Effector memory CD8-positive, alpha-beta T cell (primary cell): ENCODE measurements around the gene CCL17.
A peak's percentile ranks its signal among the peaks of the same experiment; 100 is the strongest.

ENCODE experiments used
- ATAC-seq: fragments of 150-1000 bp; cut with Tn5 transposase; replicated peaks from 2 replicates; pipeline ENCODE4 v1.10.0; 2021; ENCODE audit warnings: mild to moderate bottlenecking, moderate library complexity
- DNase-seq, 3 experiments: peaks; one replicate each; pipeline ENCODE4 v3.0.0; 2021
- H3K27ac Mint-ChIP-seq, 2 donors: one replicate each; pipeline ENCODE4 v1.8.0; 2022; ENCODE audit warnings: mild to moderate bottlenecking in 2 of 2, mixed read lengths in 2 of 2, moderate library complexity in 2 of 2
- H3K27me3 Mint-ChIP-seq, 2 donors: one replicate each; pipeline ENCODE4 v1.8.0; 2022; ENCODE audit warnings: mixed read lengths in 2 of 2
- H3K36me3 Mint-ChIP-seq: one replicate; pipeline ENCODE4 v1.8.0; 2022; ENCODE audit warnings: mild to moderate bottlenecking, moderate library complexity, mixed read lengths; ENCODE audit not compliant: insufficient read depth
- H3K4me1 Mint-ChIP-seq, 2 donors: one replicate each; pipeline ENCODE4 v1.8.0; 2022; ENCODE audit warnings: low read depth in 2 of 2, mixed read lengths in 2 of 2
- H3K4me3 Mint-ChIP-seq, 2 donors: one replicate each; pipeline ENCODE4 v1.8.0; 2022; ENCODE audit warnings: mild to moderate bottlenecking in 2 of 2, mixed read lengths in 2 of 2, moderate library complexity in 2 of 2
- H3K9me3 Mint-ChIP-seq, 2 donors: one replicate each; pipeline ENCODE4 v1.8.0; 2022; ENCODE audit warnings: mixed read lengths in 2 of 2

The CCL17 gene

GRCh38 chr16:57383276-57384247 lies 21.0 kb upstream of the CCL17 start:
- Mint-ChIP-seq H3K4me1 (peaks cover 0 to 5% of the 10 kb centered on the region in 2 donors), H3K4me3 (no peak overlapping the region), H3K27ac (peak overlapping the region in 1 of 2 donors; percentile 19), H3K27me3 (peaks cover 0 to 7% of the 10 kb centered on the region in 2 donors), H3K9me3 (no peaks in the 10 kb centered on the region), H3K36me3 (no peaks in the 10 kb centered on the region)
- ATAC-seq (no peak), DNase-seq (no peak)

- DNase-seq (no peak), ATAC-seq (no peak)
- no peak overlapping the region for H3K27ac Mint-ChIP-seq
- no peaks in the 10 kb centered on the region for H3K9me3 Mint-ChIP-seq
- H3K4me1 Mint-ChIP-seq = peaks cover 0 to 7% of the 10 kb centered on the region in 2 donors
- peaks cover 7 to 9% of the 10 kb centered on the region in 2 donors for H3K27me3 Mint-ChIP-seq
- no peaks in the 10 kb centered on the region for H3K36me3 Mint-ChIP-seq
- no peak overlapping the region for H3K4me3 Mint-ChIP-seq
Measured at GRCh38 chr16:57384248-57385070, 20.1 kb upstream of the CCL17 start.

GRCh38 chr16:57385083-57385482 lies 19.5 kb upstream of the CCL17 start:
- ATAC-seq (no peak), DNase-seq (no peak)
- Mint-ChIP-seq H3K27me3 (peaks cover 7 to 10% of the 10 kb centered on the region in 2 donors), H3K27ac (no peak overlapping the region), H3K9me3 (no peaks in the 10 kb centered on the region), H3K4me1 (peaks cover 0 to 7% of the 10 kb centered on the region in 2 donors), H3K4me3 (no peak overlapping the region), H3K36me3 (no peaks in the 10 kb centered on the region)

GRCh38 chr16:57386381-57386951 lies 18.1 kb upstream of the CCL17 start:
- peaks cover 0 to 7% of the 10 kb centered on the region in 2 donors for H3K4me1 Mint-ChIP-seq
- H3K9me3 Mint-ChIP-seq = no peaks in the 10 kb centered on the region
- ATAC-seq (no peak), DNase-seq (no peak)
- no peaks in the 10 kb centered on the region for H3K36me3 Mint-ChIP-seq
- H3K27me3 Mint-ChIP-seq = peaks cover 7 to 15% of the 10 kb centered on the region in 2 donors
- H3K27ac Mint-ChIP-seq = no peak overlapping the region
- H3K4me3 Mint-ChIP-seq = no peak overlapping the region

- Mint-ChIP-seq H3K36me3 (no peaks in the 10 kb centered on the region), H3K4me3 (no peak overlapping the region), H3K9me3 (no peaks in the 10 kb centered on the region), H3K27ac (no peak overlapping the region), H3K27me3 (peaks cover 7 to 25% of the 10 kb centered on the region in 2 donors), H3K4me1 (peaks cover 0 to 5% of the 10 kb centered on the region in 2 donors)
- ATAC-seq = no peak
- no peak for DNase-seq
Measured at GRCh38 chr16:57387598-57388354, 16.8 kb upstream of the CCL17 start.

- Mint-ChIP-seq H3K4me1 (peaks cover 0 to 4% of the 10 kb centered on the region in 2 donors), H3K36me3 (no peaks in the 10 kb centered on the region), H3K4me3 (no peak overlapping the region), H3K27me3 (peaks cover 7 to 32% of the 10 kb centered on the region in 2 donors), H3K27ac (no peak overlapping the region), H3K9me3 (no peaks in the 10 kb centered on the region)
- DNase-seq = no peak
- ATAC-seq = no peak
Measured at GRCh38 chr16:57388359-57389086, 16.0 kb upstream of the CCL17 start.

GRCh38 chr16:57389087-57389468 lies 15.5 kb upstream of the CCL17 start:
- ATAC-seq (no peak), DNase-seq (no peak)
- Mint-ChIP-seq H3K27ac (no peak overlapping the region), H3K9me3 (no peaks in the 10 kb centered on the region), H3K4me3 (no peak overlapping the region), H3K36me3 (no peaks in the 10 kb centered on the region), H3K27me3 (peaks cover 12 to 32% of the 10 kb centered on the region in 2 donors), H3K4me1 (peaks cover 0 to 4% of the 10 kb centered on the region in 2 donors)

- DNase-seq = no peak
- no peak for ATAC-seq
- H3K9me3 Mint-ChIP-seq = no peaks in the 10 kb centered on the region
- H3K4me1 Mint-ChIP-seq = peaks cover 0 to 4% of the 10 kb centered on the region in 2 donors
- H3K27ac Mint-ChIP-seq = no peak overlapping the region
- H3K36me3 Mint-ChIP-seq = no peaks in the 10 kb centered on the region
- peaks cover 12 to 35% of the 10 kb centered on the region in 2 donors for H3K27me3 Mint-ChIP-seq
- H3K4me3 Mint-ChIP-seq = no peak overlapping the region
Measured at GRCh38 chr16:57390636-57391295, 13.8 kb upstream of the CCL17 start.

- Mint-ChIP-seq H3K4me1 (peaks cover 0 to 4% of the 10 kb centered on the region in 2 donors), H3K27me3 (peaks cover 16 to 40% of the 10 kb centered on the region in 2 donors), H3K9me3 (no peaks in the 10 kb centered on the region), H3K27ac (no peak overlapping the region), H3K36me3 (no peaks in the 10 kb centered on the region), H3K4me3 (no peak overlapping the region)
- DNase-seq = no peak
- ATAC-seq = no peak
Measured at GRCh38 chr16:57391300-57391699, 13.3 kb upstream of the CCL17 start.

GRCh38 chr16:57391708-57392107 lies 12.9 kb upstream of the CCL17 start:
- Mint-ChIP-seq H3K27ac (no peak overlapping the region), H3K4me1 (peaks cover 0 to 2% of the 10 kb centered on the region in 2 donors), H3K27me3 (peaks cover 20 to 44% of the 10 kb centered on the region in 2 donors), H3K4me3 (no peak overlapping the region), H3K9me3 (no peaks in the 10 kb centered on the region), H3K36me3 (no peaks in the 10 kb centered on the region)
- ATAC-seq (no peak), DNase-seq (no peak)

- DNase-seq = no peak
- no peak for ATAC-seq
- H3K27ac Mint-ChIP-seq = no peak overlapping the region
- H3K4me3 Mint-ChIP-seq = no peak overlapping the region
- peaks cover 0 to 2% of the 10 kb centered on the region in 2 donors for H3K4me1 Mint-ChIP-seq
- peaks cover 14 to 48% of the 10 kb centered on the region in 2 donors for H3K27me3 Mint-ChIP-seq
- H3K9me3 Mint-ChIP-seq = no peaks in the 10 kb centered on the region
- H3K36me3 Mint-ChIP-seq = no peaks in the 10 kb centered on the region
Measured at GRCh38 chr16:57392694-57393093, 11.9 kb upstream of the CCL17 start.

- H3K9me3 Mint-ChIP-seq = no peaks in the 10 kb centered on the region
- no peak overlapping the region for H3K27ac Mint-ChIP-seq
- DNase-seq (no peak), ATAC-seq (no peak)
- H3K4me1 Mint-ChIP-seq = no peaks in the 10 kb centered on the region
- H3K36me3 Mint-ChIP-seq = no peaks in the 10 kb centered on the region
- H3K4me3 Mint-ChIP-seq = no peak overlapping the region
- peaks cover 14 to 39% of the 10 kb centered on the region in 2 donors for H3K27me3 Mint-ChIP-seq
Measured at GRCh38 chr16:57394444-57394843, 10.1 kb upstream of the CCL17 start.
